ENCODE measurements around the gene PAK6. TPM values are rescaled to one million over a fixed set of nuclear protein-coding genes. Genes with fewer than 3 reads are reported as not detected.

PAK6 gene
- total and polyA plus RNA-seq, 9 of the 15 experiments (the other 6 are each of a cell fraction or from before 2014, with no cell fraction given): 0.03 to 0.74 (median 0.16) TPM; not detected in 2

- Histone ChIP-seq H3K4me3 (no peak overlapping the region), H3K36me3 (ENCODE audit: control insufficient read depth, insufficient read depth, low read length) (no peaks in the 10 kb centered on the region), H3K4me1 (replicated peaks in 1 of 2; ENCODE audit: control insufficient read depth in 2 of 2, insufficient read depth in 2 of 2, low read length in 2 of 2) (peaks cover 18 to 31% of the 10 kb centered on the region in 2 experiments; a peak in 4 of 5 replicates), H2AFZ (ENCODE audit: low read depth, low read length) (no peak overlapping the region), H3K4me2 (ENCODE audit: insufficient read depth, low read length) (no peak overlapping the region), H3K9ac (ENCODE audit: insufficient read depth in 1 of 2, low read depth in 2 of 2, low read length in 2 of 2) (no peak overlapping the region), H3K27me3 (ENCODE audit: control insufficient read depth in 2 of 2, insufficient read depth in 2 of 2, low read length in 2 of 2) (peaks cover 0 to 33% of the 10 kb centered on the region in 2 experiments; a peak in 3 of 5 replicates), H3K27ac (ENCODE audit: extremely low read depth, low read depth, low read length) (no peak overlapping the region), H4K20me1 (replicated peaks; ENCODE audit: control insufficient read depth, insufficient read depth, low read length) (0 out of 2 replicates have a peak, but pooled peaks cover 2% of the 10 kb centered on the region), H3K79me2 (ENCODE audit: control insufficient read depth, insufficient read depth, low read length) (no peaks in the 10 kb centered on the region), H3K9me3 (replicated peaks; ENCODE audit: control insufficient read depth, insufficient read depth, low read depth, low read length) (no peaks in the 10 kb centered on the region), H3K9me1 (ENCODE audit: control insufficient read depth, insufficient read depth, low read length) (no peaks in the 10 kb centered on the region)
- BruUV-seq (replicated peaks): no TSS peak
- ChIA-PET CTCF (ENCODE audit: low intra/inter-chr PET ratio) (interaction anchor here (0.6 kb wide), 1 partner anchor 85 kb away, joined by 3 read pairs; the partner anchor contains the start of gene KNSTRN), POLR2A (no interaction called here)
- ATAC-seq: no peak
- TF ChIP-seq, protein P1, sequence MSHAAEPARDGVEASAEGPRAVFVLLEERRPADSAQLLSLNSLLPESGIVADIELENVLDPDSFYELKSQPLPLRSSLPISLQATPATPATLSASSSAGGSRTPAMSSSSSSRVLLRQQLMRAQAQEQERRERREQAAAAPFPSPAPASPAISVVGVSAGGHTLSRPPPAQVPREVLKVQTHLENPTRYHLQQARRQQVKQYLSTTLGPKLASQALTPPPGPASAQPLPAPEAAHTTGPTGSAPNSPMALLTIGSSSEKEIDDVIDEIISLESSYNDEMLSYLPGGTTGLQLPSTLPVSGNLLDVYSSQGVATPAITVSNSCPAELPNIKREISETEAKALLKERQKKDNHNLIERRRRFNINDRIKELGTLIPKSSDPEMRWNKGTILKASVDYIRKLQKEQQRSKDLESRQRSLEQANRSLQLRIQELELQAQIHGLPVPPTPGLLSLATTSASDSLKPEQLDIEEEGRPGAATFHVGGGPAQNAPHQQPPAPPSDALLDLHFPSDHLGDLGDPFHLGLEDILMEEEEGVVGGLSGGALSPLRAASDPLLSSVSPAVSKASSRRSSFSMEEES (CRISPR knock-in tag; IDR thresholded peaks at IDR 0.05): no peak
- TF ChIP-seq, protein P2, sequence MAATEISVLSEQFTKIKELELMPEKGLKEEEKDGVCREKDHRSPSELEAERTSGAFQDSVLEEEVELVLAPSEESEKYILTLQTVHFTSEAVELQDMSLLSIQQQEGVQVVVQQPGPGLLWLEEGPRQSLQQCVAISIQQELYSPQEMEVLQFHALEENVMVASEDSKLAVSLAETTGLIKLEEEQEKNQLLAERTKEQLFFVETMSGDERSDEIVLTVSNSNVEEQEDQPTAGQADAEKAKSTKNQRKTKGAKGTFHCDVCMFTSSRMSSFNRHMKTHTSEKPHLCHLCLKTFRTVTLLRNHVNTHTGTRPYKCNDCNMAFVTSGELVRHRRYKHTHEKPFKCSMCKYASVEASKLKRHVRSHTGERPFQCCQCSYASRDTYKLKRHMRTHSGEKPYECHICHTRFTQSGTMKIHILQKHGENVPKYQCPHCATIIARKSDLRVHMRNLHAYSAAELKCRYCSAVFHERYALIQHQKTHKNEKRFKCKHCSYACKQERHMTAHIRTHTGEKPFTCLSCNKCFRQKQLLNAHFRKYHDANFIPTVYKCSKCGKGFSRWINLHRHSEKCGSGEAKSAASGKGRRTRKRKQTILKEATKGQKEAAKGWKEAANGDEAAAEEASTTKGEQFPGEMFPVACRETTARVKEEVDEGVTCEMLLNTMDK (IDR thresholded peaks at IDR 0.05; ENCODE audit: borderline replicate concordance, insufficient read depth, low read depth, low read length, poor library complexity, severe bottlenecking): no peak
- TF ChIP-seq GABPB2 (CRISPR knock-in tag; conservative IDR thresholded peaks at IDR 0.05): no peak
- no peak for TF ChIP-seq ARHGAP35 (IDR thresholded peaks at IDR 0.05; ENCODE audit: partially characterized antibody)
- TF ChIP-seq, protein P3, sequence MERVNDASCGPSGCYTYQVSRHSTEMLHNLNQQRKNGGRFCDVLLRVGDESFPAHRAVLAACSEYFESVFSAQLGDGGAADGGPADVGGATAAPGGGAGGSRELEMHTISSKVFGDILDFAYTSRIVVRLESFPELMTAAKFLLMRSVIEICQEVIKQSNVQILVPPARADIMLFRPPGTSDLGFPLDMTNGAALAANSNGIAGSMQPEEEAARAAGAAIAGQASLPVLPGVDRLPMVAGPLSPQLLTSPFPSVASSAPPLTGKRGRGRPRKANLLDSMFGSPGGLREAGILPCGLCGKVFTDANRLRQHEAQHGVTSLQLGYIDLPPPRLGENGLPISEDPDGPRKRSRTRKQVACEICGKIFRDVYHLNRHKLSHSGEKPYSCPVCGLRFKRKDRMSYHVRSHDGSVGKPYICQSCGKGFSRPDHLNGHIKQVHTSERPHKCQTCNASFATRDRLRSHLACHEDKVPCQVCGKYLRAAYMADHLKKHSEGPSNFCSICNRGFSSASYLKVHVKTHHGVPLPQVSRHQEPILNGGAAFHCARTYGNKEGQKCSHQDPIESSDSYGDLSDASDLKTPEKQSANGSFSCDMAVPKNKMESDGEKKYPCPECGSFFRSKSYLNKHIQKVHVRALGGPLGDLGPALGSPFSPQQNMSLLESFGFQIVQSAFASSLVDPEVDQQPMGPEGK (CRISPR knock-in tag; IDR thresholded peaks at IDR 0.05; ENCODE audit: borderline replicate concordance): no peak
- TF ChIP-seq ZNF324 (CRISPR knock-in tag; IDR thresholded peaks at IDR 0.05): no peak
- no peak for TF ChIP-seq ZNF217 (CRISPR knock-in tag; IDR thresholded peaks at IDR 0.05)
- TF ChIP-seq ADNP (tag; IDR thresholded peaks at IDR 0.05): no peak
- TF ChIP-seq, protein P4, sequence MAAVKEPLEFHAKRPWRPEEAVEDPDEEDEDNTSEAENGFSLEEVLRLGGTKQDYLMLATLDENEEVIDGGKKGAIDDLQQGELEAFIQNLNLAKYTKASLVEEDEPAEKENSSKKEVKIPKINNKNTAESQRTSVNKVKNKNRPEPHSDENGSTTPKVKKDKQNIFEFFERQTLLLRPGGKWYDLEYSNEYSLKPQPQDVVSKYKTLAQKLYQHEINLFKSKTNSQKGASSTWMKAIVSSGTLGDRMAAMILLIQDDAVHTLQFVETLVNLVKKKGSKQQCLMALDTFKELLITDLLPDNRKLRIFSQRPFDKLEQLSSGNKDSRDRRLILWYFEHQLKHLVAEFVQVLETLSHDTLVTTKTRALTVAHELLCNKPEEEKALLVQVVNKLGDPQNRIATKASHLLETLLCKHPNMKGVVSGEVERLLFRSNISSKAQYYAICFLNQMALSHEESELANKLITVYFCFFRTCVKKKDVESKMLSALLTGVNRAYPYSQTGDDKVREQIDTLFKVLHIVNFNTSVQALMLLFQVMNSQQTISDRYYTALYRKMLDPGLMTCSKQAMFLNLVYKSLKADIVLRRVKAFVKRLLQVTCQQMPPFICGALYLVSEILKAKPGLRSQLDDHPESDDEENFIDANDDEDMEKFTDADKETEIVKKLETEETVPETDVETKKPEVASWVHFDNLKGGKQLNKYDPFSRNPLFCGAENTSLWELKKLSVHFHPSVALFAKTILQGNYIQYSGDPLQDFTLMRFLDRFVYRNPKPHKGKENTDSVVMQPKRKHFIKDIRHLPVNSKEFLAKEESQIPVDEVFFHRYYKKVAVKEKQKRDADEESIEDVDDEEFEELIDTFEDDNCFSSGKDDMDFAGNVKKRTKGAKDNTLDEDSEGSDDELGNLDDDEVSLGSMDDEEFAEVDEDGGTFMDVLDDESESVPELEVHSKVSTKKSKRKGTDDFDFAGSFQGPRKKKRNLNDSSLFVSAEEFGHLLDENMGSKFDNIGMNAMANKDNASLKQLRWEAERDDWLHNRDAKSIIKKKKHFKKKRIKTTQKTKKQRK (IDR thresholded peaks at IDR 0.05; ENCODE audit: borderline replicate concordance, low read depth, low read length): no peak
- TF ChIP-seq HIVEP1 (CRISPR knock-in tag; IDR thresholded peaks at IDR 0.05): no peak
- no peak for TF ChIP-seq ZBTB1 (CRISPR knock-in tag; IDR thresholded peaks at IDR 0.05; ENCODE audit: borderline replicate concordance, low read depth)
- 40% methylated on average over 10 of the region's 10 CpGs for WGBS (ENCODE audit: insufficient coverage, low coverage, missing lambda C conversion rate)
- in situ Hi-C loops (cut with MboI): no loop called here
- intact Hi-C loops (cut with micrococcal nuclease): no loop called here
- DNase-seq (ENCODE audit: extremely low read depth in 1 of 4, low spot score in 3 of 4): no peak
- no peak for FAIRE-seq
These were observed 58.5 kb downstream of the PAK6 start for GRCh38 chr15:40297356-40297755.

All from K562 (cell line).